Psoas muscle (tissue), 8 donors: Measurements from ENCODE around the gene NAA20. TPM values are rescaled to one million over a fixed set of nuclear protein-coding genes. Genes with fewer than 3 reads are reported as not detected.

Source experiments
- ATAC-seq, 4 donors: fragments of 200-7000 bp; cut with Tn5 transposase; one replicate each; pipeline ENCODE4 v1.9.1; 2020; ENCODE audit warnings: moderate library complexity in 3 of 4, mild to moderate bottlenecking in 2 of 4
- DNase-seq, 2 donors: peaks; one replicate each; pipeline ENCODE4 v3.0.0-alpha.2; 2020
- H3K27ac ChIP-seq: fragments of 200-600 bp; one replicate; pipeline ENCODE4 v1.8.0; 2022
- H3K27me3 ChIP-seq, 3 donors: fragments of 200-600 bp in 1 of 3; one replicate each; pipeline versions ENCODE4 v1.6.1 to v1.8.0; 2013 to 2022; ENCODE audit warnings: low read length in 2 of 3, mild to moderate bottlenecking in 2 of 3, moderate library complexity in 1 of 3; ENCODE audit not compliant: insufficient read depth in 3 of 3
- H3K36me3 ChIP-seq, 2 donors: fragments of 200-600 bp in 1 of 2; one replicate each; pipeline versions ENCODE4 v1.6.1 to v1.8.0; 2013 to 2022; ENCODE audit warnings: low read depth in 1 of 2, mild to moderate bottlenecking in 1 of 2, moderate library complexity in 1 of 2; ENCODE audit not compliant: insufficient read depth in 1 of 2
- H3K4me1 ChIP-seq: fragments of 200-600 bp; one replicate; pipeline ENCODE4 v1.8.0; 2022
- H3K4me3 ChIP-seq: fragments of 200-600 bp; one replicate; pipeline ENCODE4 v1.8.0; 2022; ENCODE audit warnings: mild to moderate bottlenecking
- H3K9me3 ChIP-seq: fragments of 200-600 bp; one replicate; pipeline ENCODE4 v1.8.0; 2022
- WGBS, 3 donors: extraction: QIAGEN DNeasy Blood & Tissue Kit; methylation state at CpG; one replicate each; pipeline versions ENCODE4 v1.1.6 to v1.1.7; 2013; 5-methylcytosine and 5-hydroxymethylcytosine counted together
- intact Hi-C, 2 donors: fragments of 100-400 bp; cut with DNase I; formaldehyde crosslinking; loops; one replicate each; pipeline versions ENCODE4 v1.11.0 to v1.14.2; 2022
- polyA plus RNA-seq, 3 donors: library from polyadenylated mRNA; stranded (reverse); fragments of 200-250 nt; gene quantifications; one replicate each; pipeline ENCODE4 v1.2.3, GENCODE V29; 2013
- total RNA-seq, 4 donors: library from RNA; stranded (reverse); fragmentation: NEBNext Ultra II Directional in 2 of 4; extraction: Animal tissue kit (Norgen Biotek cat#: 25700) in 2 of 4; gene quantifications; one replicate each; pipeline versions ENCODE4 v1.2.1 to v1.2.4, GENCODE V29; 2021 to 2023
- TF ChIP-seq, protein P1 (sequence below): fragments of 200-600 bp; IDR thresholded peaks from one replicate; pipeline ENCODE4 v1.8.0; 2022; ENCODE audit warnings: antibody characterized with exemption
- donor health status: healthy with polysubstance abuse.
- donor health status: DM: no; HTN: no; CAD: no; lungs with moderate emphysema.
- donor health status: Bipolar disorder and iron deficiency.
- donor health status: healthy.
- donor health status: DM: yes; HTN: yes; CAD: no.
- donor health status: DM: no; HTN: no; CAD: no.
- donor health status: DM: no; HTN: no; CAD: no.
- donor health status: DM: yes; HTN: yes; CAD: no.

The NAA20 gene
- total and polyA plus RNA-seq, 7 donors = 64.2 to 121 (median 95.4) TPM

DNA sequence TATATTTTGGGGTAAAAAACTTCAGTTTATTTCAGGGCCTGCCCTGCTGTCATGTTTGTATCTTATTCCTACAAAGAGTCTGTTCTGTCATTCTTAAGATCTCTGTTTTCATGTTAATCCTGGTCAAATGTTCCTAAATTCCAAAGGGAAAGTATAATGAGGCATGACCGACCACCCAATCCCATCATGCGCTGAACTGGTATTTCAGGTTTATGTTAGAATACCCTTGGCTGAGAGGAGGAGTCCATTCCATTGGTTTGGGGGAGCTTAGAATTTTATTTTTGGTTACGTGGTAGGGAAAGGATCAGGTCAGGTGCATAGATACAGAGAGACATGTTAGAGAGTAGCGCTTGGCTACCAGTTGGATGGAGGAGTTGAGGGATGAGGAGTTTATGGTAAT, 60.9 kb downstream of the NAA20 start:
- H3K9me3 ChIP-seq = no peaks in the 10 kb centered on the region
- ATAC-seq (no peak), DNase-seq (no peak)
- TF ChIP-seq, protein P1, sequence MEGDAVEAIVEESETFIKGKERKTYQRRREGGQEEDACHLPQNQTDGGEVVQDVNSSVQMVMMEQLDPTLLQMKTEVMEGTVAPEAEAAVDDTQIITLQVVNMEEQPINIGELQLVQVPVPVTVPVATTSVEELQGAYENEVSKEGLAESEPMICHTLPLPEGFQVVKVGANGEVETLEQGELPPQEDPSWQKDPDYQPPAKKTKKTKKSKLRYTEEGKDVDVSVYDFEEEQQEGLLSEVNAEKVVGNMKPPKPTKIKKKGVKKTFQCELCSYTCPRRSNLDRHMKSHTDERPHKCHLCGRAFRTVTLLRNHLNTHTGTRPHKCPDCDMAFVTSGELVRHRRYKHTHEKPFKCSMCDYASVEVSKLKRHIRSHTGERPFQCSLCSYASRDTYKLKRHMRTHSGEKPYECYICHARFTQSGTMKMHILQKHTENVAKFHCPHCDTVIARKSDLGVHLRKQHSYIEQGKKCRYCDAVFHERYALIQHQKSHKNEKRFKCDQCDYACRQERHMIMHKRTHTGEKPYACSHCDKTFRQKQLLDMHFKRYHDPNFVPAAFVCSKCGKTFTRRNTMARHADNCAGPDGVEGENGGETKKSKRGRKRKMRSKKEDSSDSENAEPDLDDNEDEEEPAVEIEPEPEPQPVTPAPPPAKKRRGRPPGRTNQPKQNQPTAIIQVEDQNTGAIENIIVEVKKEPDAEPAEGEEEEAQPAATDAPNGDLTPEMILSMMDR = no peak
- H3K36me3 ChIP-seq = no peaks in the 10 kb centered on the region
- no peaks in the 10 kb centered on the region for H3K27me3 ChIP-seq
- WGBS, 3 donors = 94 to 95% (median 94%) methylated on average over 4 of the region's 4 CpGs
- H3K4me3 ChIP-seq = no peak overlapping the region
- H3K27ac ChIP-seq = no peak overlapping the region
- peaks cover 35% of the 10 kb centered on the region for H3K4me1 ChIP-seq
- intact Hi-C loops = no loop called here

DNA sequence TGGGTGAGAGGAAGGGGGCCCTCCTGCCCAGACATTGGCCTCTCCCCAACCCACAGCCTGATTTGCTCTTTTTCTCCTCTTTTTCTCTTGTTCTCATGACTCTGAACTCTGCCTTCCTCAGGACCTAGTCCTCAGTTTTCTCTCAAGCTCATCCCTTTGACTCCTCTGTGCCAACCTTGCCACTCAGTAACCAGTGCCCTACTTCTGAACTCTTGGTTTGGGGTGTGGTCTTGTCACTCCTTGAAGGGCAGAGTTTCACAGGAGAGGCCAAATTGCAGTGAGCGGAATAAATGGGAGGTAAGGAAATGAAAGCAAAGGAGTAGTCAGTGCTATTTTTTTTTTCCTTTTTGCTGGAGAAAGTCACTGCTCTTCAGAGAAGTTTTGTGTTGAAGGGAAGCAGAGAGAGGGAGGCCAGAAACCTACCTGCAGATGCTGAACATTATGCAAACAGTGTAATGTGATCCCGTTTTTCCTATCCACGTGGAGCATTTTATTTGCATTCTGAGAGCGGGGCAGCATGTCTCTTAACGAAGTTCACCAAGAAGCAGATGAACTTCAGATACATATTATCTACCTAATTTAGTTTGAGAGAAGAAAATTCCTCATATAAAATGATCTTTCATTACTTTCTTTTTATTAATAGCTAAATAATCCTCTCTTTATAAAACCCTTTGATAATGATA, 62.1 kb downstream of the NAA20 start:
- intact Hi-C loops = no loop called here
- TF ChIP-seq, protein P1 = no peak
- no peak for ATAC-seq
- no peaks in the 10 kb centered on the region for H3K9me3 ChIP-seq
- H3K27me3 ChIP-seq = no peaks in the 10 kb centered on the region
- WGBS, 3 donors = 61 to 71% (median 62%) methylated on average over 5 of the region's 5 CpGs
- no peak for DNase-seq
- no peak overlapping the region for H3K27ac ChIP-seq
- H3K36me3 ChIP-seq = no peaks in the 10 kb centered on the region
- H3K4me1 ChIP-seq = peaks cover 38% of the 10 kb centered on the region
- H3K4me3 ChIP-seq = no peak overlapping the region

Other genes with a start within 250 kb of the NAA20 start
- gene CRNKL1, start 35.1 kb downstream of the NAA20 start, total RNA-seq = 10 to 100 TPM; 20.1 to 30.6 (median 24.2) TPM
- 10 to 100 TPM; 20.3 to 28.8 (median 23.2) TPM for gene CRNKL1, start 35.1 kb downstream of the NAA20 start, polyA plus RNA-seq
- gene CFAP61, start 35.2 kb downstream of the NAA20 start, total RNA-seq = 10 to 100 TPM; 23.2 to 59.4 (median 38.8) TPM
- gene CFAP61, start 35.2 kb downstream of the NAA20 start, polyA plus RNA-seq = 10 to 100 TPM in 2 of 3 donors, 1 to 10 TPM in 1; 8.3 to 32.3 (median 10.9) TPM